Duodenal mucosa (tissue), 2 donors: ENCODE data around the gene GPC5.

Experiments
- H3K27ac ChIP-seq: one replicate; pipeline ENCODE4 v1.7.0; 2013; ENCODE audit warnings: low read depth, low read length
- H3K27me3 ChIP-seq, 2 donors: one replicate each; pipeline ENCODE4 v1.7.0; 2013; ENCODE audit warnings: low read length in 2 of 2, control low read depth in 1 of 2; ENCODE audit not compliant: insufficient read depth in 2 of 2, control insufficient read depth in 1 of 2
- H3K36me3 ChIP-seq, 2 donors: one replicate each; pipeline ENCODE4 v1.7.0; 2013; ENCODE audit warnings: low read length in 2 of 2, control low read depth in 1 of 2; ENCODE audit not compliant: insufficient read depth in 2 of 2, control insufficient read depth in 1 of 2
- H3K4me1 ChIP-seq, 2 donors: one replicate each; pipeline ENCODE4 v1.7.0; 2013; ENCODE audit warnings: low read length in 2 of 2, control low read depth in 1 of 2; ENCODE audit not compliant: insufficient read depth in 2 of 2, control insufficient read depth in 1 of 2
- H3K4me3 ChIP-seq, 2 donors: one replicate each; pipeline ENCODE4 v1.7.0; 2013; ENCODE audit warnings: low read length in 2 of 2, low read depth in 1 of 2
- H3K9ac ChIP-seq, 2 donors: one replicate each; pipeline ENCODE4 v1.7.0; 2013; ENCODE audit warnings: low read length in 2 of 2, low read depth in 1 of 2
- H3K9me3 ChIP-seq, 2 donors: one replicate each; pipeline ENCODE4 v1.7.0; 2013; ENCODE audit warnings: low read length in 2 of 2, control low read depth in 1 of 2; ENCODE audit not compliant: control insufficient read depth in 1 of 2

The GPC5 gene

GRCh38 chr13:92827503-92827902 lies 1429.1 kb downstream of the GPC5 start:
- Histone ChIP-seq H3K9me3 (no peaks in the 10 kb centered on the region), H3K27me3 (no peaks in the 10 kb centered on the region), H3K9ac (no peak overlapping the region), H3K4me1 (no peaks in the 10 kb centered on the region), H3K36me3 (no peaks in the 10 kb centered on the region), H3K27ac (no peak overlapping the region), H3K4me3 (no peak overlapping the region)

- Histone ChIP-seq H3K4me1 (no peaks in the 10 kb centered on the region), H3K27me3 (no peaks in the 10 kb centered on the region), H3K4me3 (no peak overlapping the region), H3K9me3 (no peaks in the 10 kb centered on the region), H3K36me3 (no peaks in the 10 kb centered on the region), H3K27ac (no peak overlapping the region), H3K9ac (no peak overlapping the region)
Measured at GRCh38 chr13:92829930-92830329, 1431.5 kb downstream of the GPC5 start.

GRCh38 chr13:92830821-92831220 lies 1432.4 kb downstream of the GPC5 start:
- Histone ChIP-seq H3K9me3 (no peaks in the 10 kb centered on the region), H3K4me3 (no peak overlapping the region), H3K36me3 (no peaks in the 10 kb centered on the region), H3K4me1 (no peaks in the 10 kb centered on the region), H3K27me3 (no peaks in the 10 kb centered on the region), H3K9ac (no peak overlapping the region), H3K27ac (no peak overlapping the region)

- Histone ChIP-seq H3K4me1 (no peaks in the 10 kb centered on the region), H3K9me3 (no peaks in the 10 kb centered on the region), H3K27ac (no peak overlapping the region), H3K27me3 (no peaks in the 10 kb centered on the region), H3K4me3 (no peak overlapping the region), H3K9ac (no peak overlapping the region), H3K36me3 (no peaks in the 10 kb centered on the region)
Measured at GRCh38 chr13:92833071-92833470, 1434.7 kb downstream of the GPC5 start.

GRCh38 chr13:92836171-92836570 lies 1437.8 kb downstream of the GPC5 start:
- Histone ChIP-seq H3K9ac (no peak overlapping the region), H3K4me3 (no peak overlapping the region), H3K27me3 (no peaks in the 10 kb centered on the region), H3K9me3 (no peaks in the 10 kb centered on the region), H3K27ac (no peak overlapping the region), H3K4me1 (no peaks in the 10 kb centered on the region), H3K36me3 (no peaks in the 10 kb centered on the region)

GRCh38 chr13:92838786-92839185 lies 1440.4 kb downstream of the GPC5 start:
- Histone ChIP-seq H3K9me3 (no peaks in the 10 kb centered on the region), H3K36me3 (no peaks in the 10 kb centered on the region), H3K27me3 (no peaks in the 10 kb centered on the region), H3K4me3 (no peak overlapping the region), H3K4me1 (no peaks in the 10 kb centered on the region), H3K27ac (no peak overlapping the region), H3K9ac (no peak overlapping the region)

- Histone ChIP-seq H3K36me3 (no peaks in the 10 kb centered on the region), H3K4me3 (no peak overlapping the region), H3K9me3 (no peaks in the 10 kb centered on the region), H3K27ac (no peak overlapping the region), H3K9ac (no peak overlapping the region), H3K27me3 (no peaks in the 10 kb centered on the region), H3K4me1 (no peaks in the 10 kb centered on the region)
Measured at GRCh38 chr13:92842145-92842544, 1443.7 kb downstream of the GPC5 start.

GRCh38 chr13:92843549-92843948 lies 1445.1 kb downstream of the GPC5 start:
- Histone ChIP-seq H3K27ac (no peak overlapping the region), H3K9ac (no peak overlapping the region), H3K9me3 (no peaks in the 10 kb centered on the region), H3K27me3 (no peaks in the 10 kb centered on the region), H3K4me1 (no peaks in the 10 kb centered on the region), H3K36me3 (no peaks in the 10 kb centered on the region), H3K4me3 (no peak overlapping the region)

- Histone ChIP-seq H3K9ac (no peak overlapping the region), H3K4me1 (no peaks in the 10 kb centered on the region), H3K27ac (no peak overlapping the region), H3K4me3 (no peak overlapping the region), H3K27me3 (no peaks in the 10 kb centered on the region), H3K9me3 (no peaks in the 10 kb centered on the region), H3K36me3 (no peaks in the 10 kb centered on the region)
Measured at GRCh38 chr13:92849381-92849780, 1451.0 kb downstream of the GPC5 start.

GRCh38 chr13:92864584-92865284 lies 1466.3 kb downstream of the GPC5 start:
- Histone ChIP-seq H3K9me3 (no peaks in the 10 kb centered on the region), H3K9ac (no peak overlapping the region), H3K4me1 (no peaks in the 10 kb centered on the region), H3K27me3 (no peaks in the 10 kb centered on the region), H3K36me3 (no peaks in the 10 kb centered on the region), H3K4me3 (no peak overlapping the region), H3K27ac (no peak overlapping the region)

GRCh38 chr13:92873029-92873428 lies 1474.6 kb downstream of the GPC5 start:
- H3K9ac ChIP-seq: no peak overlapping the region
- H3K27ac ChIP-seq: no peak overlapping the region
- no peaks in the 10 kb centered on the region for H3K9me3 ChIP-seq
- H3K27me3 ChIP-seq: no peaks in the 10 kb centered on the region
- H3K4me1 ChIP-seq: no peaks in the 10 kb centered on the region
- H3K36me3 ChIP-seq: no peaks in the 10 kb centered on the region
- no peak overlapping the region for H3K4me3 ChIP-seq
